ENCODE data around the gene RNF2. TPM values are rescaled to one million over a fixed set of nuclear protein-coding genes. Genes with fewer than 3 reads are reported as not detected.

Gene RNF2
- total RNA-seq, 2 experiments from 2014 or later = 17.8 to 24.7 TPM

GRCh38 chr1:185008838-185009237 lies 36.5 kb upstream of the RNF2 start:
- Histone ChIP-seq H3K9me3 (ENCODE audit: low read length) (no peaks in the 10 kb centered on the region), H3K4me3 (ENCODE audit: low read depth, low read length, poor library complexity, severe bottlenecking) (no peak overlapping the region), H3K9me2 (ENCODE audit: insufficient read depth, low read length) (no peaks in the 10 kb centered on the region), H2AFZ (ENCODE audit: low read length) (no peak overlapping the region), H3K79me2 (ENCODE audit: insufficient read depth, low read depth, low read length) (no peaks in the 10 kb centered on the region), H3K4me2 (ENCODE audit: low read length) (no peak overlapping the region), H3K4me1 (ENCODE audit: insufficient read depth, low read length, poor library complexity, severe bottlenecking) (no peaks in the 10 kb centered on the region), H3K27ac (ENCODE audit: low read depth, low read length, poor library complexity, severe bottlenecking) (no peak overlapping the region), H4K20me1 (ENCODE audit: insufficient read depth, low read length) (no peaks in the 10 kb centered on the region), H3K36me3 (ENCODE audit: insufficient read depth, low read length) (no peaks in the 10 kb centered on the region)
- no peak for TF ChIP-seq CTCF (conservative IDR thresholded peaks at IDR 0.05; ENCODE audit: low read length)
- TF ChIP-seq EZH2phosphoT487 (IDR thresholded peaks at IDR 0.05; ENCODE audit: borderline replicate concordance, low read depth, low read length) = no peak
- ChIA-PET POLR2A (no interaction called here), CTCF (ENCODE audit: unreplicated experiment) (no interaction called here)
- no TSS peak for BruUV-seq (replicated peaks)
- intact Hi-C loops (cut with micrococcal nuclease; ENCODE audit: unreplicated experiment) = no loop called here
- DNase-seq (ENCODE audit: low spot score) = no peak

GRCh38 chr1:185010361-185010760 lies 35.0 kb upstream of the RNF2 start:
- POLR2A ChIA-PET = no interaction called here
- Histone ChIP-seq H3K4me1 (ENCODE audit: insufficient read depth, low read length, poor library complexity, severe bottlenecking) (no peaks in the 10 kb centered on the region), H3K9me3 (ENCODE audit: low read length) (no peaks in the 10 kb centered on the region), H3K9me2 (ENCODE audit: insufficient read depth, low read length) (no peaks in the 10 kb centered on the region), H2AFZ (ENCODE audit: low read length) (no peak overlapping the region), H4K20me1 (ENCODE audit: insufficient read depth, low read length) (no peaks in the 10 kb centered on the region), H3K36me3 (ENCODE audit: insufficient read depth, low read length) (no peaks in the 10 kb centered on the region), H3K27ac (ENCODE audit: low read depth, low read length, poor library complexity, severe bottlenecking) (no peak overlapping the region), H3K4me3 (ENCODE audit: low read depth, low read length, poor library complexity, severe bottlenecking) (no peak overlapping the region), H3K79me2 (ENCODE audit: insufficient read depth, low read depth, low read length) (no peaks in the 10 kb centered on the region), H3K4me2 (ENCODE audit: low read length) (no peak overlapping the region)
- BruUV-seq (replicated peaks) = no TSS peak
- intact Hi-C loops (cut with micrococcal nuclease; ENCODE audit: unreplicated experiment) = no loop called here
- CTCF ChIA-PET (ENCODE audit: unreplicated experiment) = no interaction called here
- no peak for DNase-seq (ENCODE audit: low spot score)
- TF ChIP-seq CTCF (conservative IDR thresholded peaks at IDR 0.05; ENCODE audit: low read length) (no peak), EZH2phosphoT487 (IDR thresholded peaks at IDR 0.05; ENCODE audit: borderline replicate concordance, low read depth, low read length) (no peak)

GRCh38 chr1:185014941-185015340 lies 30.4 kb upstream of the RNF2 start:
- TF ChIP-seq CTCF (conservative IDR thresholded peaks at IDR 0.05; ENCODE audit: low read length) (no peak), EZH2phosphoT487 (IDR thresholded peaks at IDR 0.05; ENCODE audit: borderline replicate concordance, low read depth, low read length) (no peak)
- CTCF ChIA-PET (ENCODE audit: unreplicated experiment) = no interaction called here
- BruUV-seq (replicated peaks) = no TSS peak
- intact Hi-C loops (cut with micrococcal nuclease; ENCODE audit: unreplicated experiment) = no loop called here
- Histone ChIP-seq H3K9me3 (ENCODE audit: low read length) (no peaks in the 10 kb centered on the region), H2AFZ (ENCODE audit: low read length) (no peak overlapping the region), H3K79me2 (ENCODE audit: insufficient read depth, low read depth, low read length) (no peaks in the 10 kb centered on the region), H3K27ac (ENCODE audit: low read depth, low read length, poor library complexity, severe bottlenecking) (no peak overlapping the region), H3K9me2 (ENCODE audit: insufficient read depth, low read length) (no peaks in the 10 kb centered on the region), H3K4me1 (ENCODE audit: insufficient read depth, low read length, poor library complexity, severe bottlenecking) (no peaks in the 10 kb centered on the region), H4K20me1 (ENCODE audit: insufficient read depth, low read length) (no peaks in the 10 kb centered on the region), H3K4me3 (ENCODE audit: low read depth, low read length, poor library complexity, severe bottlenecking) (no peak overlapping the region), H3K4me2 (ENCODE audit: low read length) (no peak overlapping the region), H3K36me3 (ENCODE audit: insufficient read depth, low read length) (no peaks in the 10 kb centered on the region)
- POLR2A ChIA-PET = interaction anchor here (0.6 kb wide), 2 partner anchors 84 to 827 kb away, joined by 3 to 7 read pairs; no protein-coding TSS in a partner anchor
- no peak for DNase-seq (ENCODE audit: low spot score)

All from OCI-LY7 (cell line).